Measurements from ENCODE around the gene ADSL.
A peak's percentile ranks its signal among the peaks of the same experiment; 100 is the strongest.

The ADSL gene

DNA sequence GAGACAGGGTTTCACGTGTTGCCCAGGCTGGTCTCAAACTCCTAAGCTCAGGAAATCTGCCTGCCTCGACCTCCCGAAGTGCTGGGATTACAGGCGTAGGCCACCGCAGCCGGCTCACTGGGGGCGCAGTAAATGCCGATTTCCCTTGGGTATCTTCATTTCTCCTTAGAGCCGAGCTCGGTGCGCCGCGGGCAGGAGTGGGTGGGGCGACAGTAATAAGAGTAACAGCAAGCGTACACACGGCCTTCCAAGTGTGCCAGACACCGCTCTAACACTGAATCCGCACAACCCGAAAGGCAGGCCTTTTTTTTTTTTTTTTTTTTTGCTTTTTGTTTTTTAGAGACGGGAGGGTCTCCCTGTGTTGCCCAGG lies 500 bp upstream of the ADSL start:
- TF ChIP-seq CTCF (IDR thresholded peaks at IDR 0.05; ENCODE audit: insufficient read depth, low read length, poor library complexity, severe bottlenecking) = no peak
- Histone ChIP-seq H3K36me3 (ENCODE audit: control insufficient read depth, insufficient read depth, low read length) (peaks cover 2% of the 10 kb centered on the region), H3K4me3 (replicated peaks; ENCODE audit: low read depth, low read length) (peak overlapping the region; percentile 93), H3K27me3 (replicated peaks; ENCODE audit: control insufficient read depth, insufficient read depth, low read length) (no peaks in the 10 kb centered on the region)
- DNase-seq (ENCODE audit: extremely low read depth, insufficient read length) = peak; percentile 76

GRCh38 chr22:40347300-40347699 lies 1.0 kb downstream of the ADSL start:
- DNase-seq (ENCODE audit: extremely low read depth, insufficient read length) = no peak
- TF ChIP-seq CTCF (IDR thresholded peaks at IDR 0.05; ENCODE audit: insufficient read depth, low read length, poor library complexity, severe bottlenecking) = no peak
- Histone ChIP-seq H3K27me3 (replicated peaks; ENCODE audit: control insufficient read depth, insufficient read depth, low read length) (no peaks in the 10 kb centered on the region), H3K4me3 (replicated peaks; ENCODE audit: low read depth, low read length) (peak overlapping the region; percentile 93), H3K36me3 (ENCODE audit: control insufficient read depth, insufficient read depth, low read length) (peaks cover 7% of the 10 kb centered on the region)

DNA sequence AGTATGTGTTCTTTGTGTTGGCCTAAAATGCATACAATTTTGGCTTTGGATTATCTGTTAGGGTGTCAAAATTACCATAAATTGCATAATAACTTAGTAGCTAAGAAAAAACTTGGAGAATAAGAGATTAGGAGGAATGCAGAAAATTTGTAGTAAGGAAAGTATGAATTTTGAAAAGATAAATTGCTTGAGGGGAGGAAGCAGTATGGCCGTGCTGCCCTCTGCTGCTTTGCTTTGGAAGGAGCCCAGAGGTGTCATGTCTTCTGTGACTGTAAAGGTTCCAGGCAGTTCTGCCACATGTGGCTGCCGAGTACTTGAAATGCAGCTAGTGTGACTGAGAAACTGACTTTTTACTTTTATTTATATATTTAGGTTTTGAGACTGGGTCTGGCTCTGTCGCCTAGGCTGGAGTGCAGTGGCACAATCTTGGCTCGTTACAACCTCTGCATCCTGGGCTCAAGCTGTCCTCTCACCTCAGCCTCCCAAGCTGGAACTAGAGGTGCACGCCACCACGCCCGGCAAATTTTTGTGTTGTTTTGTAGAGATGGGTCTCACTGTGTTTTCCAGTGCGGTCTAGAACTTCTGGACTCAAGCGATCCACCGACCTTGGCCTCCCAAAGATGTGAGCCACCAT lies 1.8 kb downstream of the ADSL start:
- no peak for DNase-seq (ENCODE audit: extremely low read depth, insufficient read length)
- Histone ChIP-seq H3K4me3 (replicated peaks; ENCODE audit: low read depth, low read length) (peak overlapping the region; percentile 93), H3K27me3 (replicated peaks; ENCODE audit: control insufficient read depth, insufficient read depth, low read length) (no peaks in the 10 kb centered on the region), H3K36me3 (ENCODE audit: control insufficient read depth, insufficient read depth, low read length) (peaks cover 7% of the 10 kb centered on the region)
- TF ChIP-seq CTCF (IDR thresholded peaks at IDR 0.05; ENCODE audit: insufficient read depth, low read length, poor library complexity, severe bottlenecking) = peak; percentile 85

- no peaks in the 10 kb centered on the region for H3K27me3 ChIP-seq (replicated peaks; ENCODE audit: control insufficient read depth, insufficient read depth, low read length)
- DNase-seq (ENCODE audit: extremely low read depth, insufficient read length) = no peak
- TF ChIP-seq CTCF (IDR thresholded peaks at IDR 0.05; ENCODE audit: insufficient read depth, low read length, poor library complexity, severe bottlenecking) = no peak
- peaks cover 11% of the 10 kb centered on the region for H3K36me3 ChIP-seq (ENCODE audit: control insufficient read depth, insufficient read depth, low read length)
- no peak overlapping the region for H3K4me3 ChIP-seq (replicated peaks; ENCODE audit: low read depth, low read length)
These were observed 6.5 kb downstream of the ADSL start for GRCh38 chr22:40352763-40353162.

- no peak overlapping the region for H3K4me3 ChIP-seq (replicated peaks; ENCODE audit: low read depth, low read length)
- H3K27me3 ChIP-seq (replicated peaks; ENCODE audit: control insufficient read depth, insufficient read depth, low read length) = no peaks in the 10 kb centered on the region
- H3K36me3 ChIP-seq (ENCODE audit: control insufficient read depth, insufficient read depth, low read length) = peaks cover 35% of the 10 kb centered on the region
- DNase-seq (ENCODE audit: extremely low read depth, insufficient read length) = no peak
- no peak for TF ChIP-seq CTCF (IDR thresholded peaks at IDR 0.05; ENCODE audit: insufficient read depth, low read length, poor library complexity, severe bottlenecking)
These were observed 14.8 kb downstream of the ADSL start for GRCh38 chr22:40361100-40361499.

GRCh38 chr22:40363059-40363458 lies 16.8 kb downstream of the ADSL start:
- H3K27me3 ChIP-seq (replicated peaks; ENCODE audit: control insufficient read depth, insufficient read depth, low read length) = no peaks in the 10 kb centered on the region
- DNase-seq (ENCODE audit: extremely low read depth, insufficient read length) = no peak
- H3K36me3 ChIP-seq (ENCODE audit: control insufficient read depth, insufficient read depth, low read length) = peaks cover 33% of the 10 kb centered on the region
- no peak for TF ChIP-seq CTCF (IDR thresholded peaks at IDR 0.05; ENCODE audit: insufficient read depth, low read length, poor library complexity, severe bottlenecking)
- H3K4me3 ChIP-seq (replicated peaks; ENCODE audit: low read depth, low read length) = no peak overlapping the region

Data from GM06990 (cell line).